ENCODE measurements around the gene MRGPRE.

Gene MRGPRE

GRCh38 chr11:3213659-3214419 lies 18.4 kb downstream of the MRGPRE start:
- no peak for DNase-seq (ENCODE audit: low read depth)

- DNase-seq (ENCODE audit: low read depth): no peak
Observed at GRCh38 chr11:3208272-3208671, 23.9 kb downstream of the MRGPRE start.

- DNase-seq (ENCODE audit: low read depth): no peak
Observed at GRCh38 chr11:3207526-3208189, 24.6 kb downstream of the MRGPRE start.

GRCh38 chr11:3206922-3207204 lies 25.4 kb downstream of the MRGPRE start:
- no peak for DNase-seq (ENCODE audit: low read depth)

GRCh38 chr11:3206156-3206921 lies 25.9 kb downstream of the MRGPRE start:
- no peak for DNase-seq (ENCODE audit: low read depth)

GRCh38 chr11:3205261-3206155 lies 26.7 kb downstream of the MRGPRE start:
- no peak for DNase-seq (ENCODE audit: low read depth)

- no peak for DNase-seq (ENCODE audit: low read depth)
Observed at GRCh38 chr11:3204141-3205015, 27.8 kb downstream of the MRGPRE start.

- DNase-seq (ENCODE audit: low read depth): no peak
Observed at GRCh38 chr11:3203221-3204043, 28.8 kb downstream of the MRGPRE start.

- DNase-seq (ENCODE audit: low read depth): no peak
Observed at GRCh38 chr11:3202759-3203158, 29.5 kb downstream of the MRGPRE start.

- no peak for DNase-seq (ENCODE audit: low read depth)
Observed at GRCh38 chr11:3202305-3202704, 29.9 kb downstream of the MRGPRE start.

GRCh38 chr11:3201677-3202181 lies 30.5 kb downstream of the MRGPRE start:
- no peak for DNase-seq (ENCODE audit: low read depth)

- no peak for DNase-seq (ENCODE audit: low read depth)
Observed at GRCh38 chr11:3201112-3201581, 31.1 kb downstream of the MRGPRE start.

GRCh38 chr11:3200388-3201111 lies 31.7 kb downstream of the MRGPRE start:
- DNase-seq (ENCODE audit: low read depth): no peak

- DNase-seq (ENCODE audit: low read depth): no peak
Observed at GRCh38 chr11:3199537-3200295, 32.5 kb downstream of the MRGPRE start.

GRCh38 chr11:3198815-3199214 lies 33.4 kb downstream of the MRGPRE start:
- DNase-seq (ENCODE audit: low read depth): no peak

- DNase-seq (ENCODE audit: low read depth): no peak
Observed at GRCh38 chr11:3197878-3198528, 34.2 kb downstream of the MRGPRE start.

GRCh38 chr11:3197044-3197695 lies 35.0 kb downstream of the MRGPRE start:
- no peak for DNase-seq (ENCODE audit: low read depth)

Data from HS-27A (cell line).